ENCODE measurements around the gene APOL1. TPM values are rescaled to one million over a fixed set of nuclear protein-coding genes. Genes with fewer than 3 reads are reported as not detected.

Gene APOL1
- total and polyA plus RNA-seq, 9 donors: 2.3 to 6.7 (median 4.0) TPM

GRCh38 chr22:36233796-36234195 is 19.1 kb upstream of the APOL1 start:
- Histone ChIP-seq H3K36me3 (ENCODE audit: control insufficient read depth, insufficient read depth, low read length) (peaks cover 57% of the 10 kb centered on the region), H3K27ac (ENCODE audit: low read length) (no peak overlapping the region), H3K4me3 (ENCODE audit: low read length) (no peak overlapping the region), H3K27me3 (ENCODE audit: control insufficient read depth, insufficient read depth, low read length) (no peaks in the 10 kb centered on the region), H3K9me3 (replicated peaks; ENCODE audit: control insufficient read depth, low read depth, low read length) (no peaks in the 10 kb centered on the region), H3K4me1 (ENCODE audit: control insufficient read depth, insufficient read depth, low read length) (peaks cover 29% of the 10 kb centered on the region)
- WGBS (ENCODE audit: insufficient coverage): 82% methylated on average over 2 of the region's 7 CpGs
- DNase-seq: no peak

GRCh38 chr22:36234213-36234612 is 18.7 kb upstream of the APOL1 start:
- WGBS (ENCODE audit: insufficient coverage): no CpG with 5 or more reads among the region's 2 CpGs

GRCh38 chr22:36234919-36235318 is 18.0 kb upstream of the APOL1 start:
- peaks cover 37% of the 10 kb centered on the region for H3K4me1 ChIP-seq (ENCODE audit: control insufficient read depth, insufficient read depth, low read length)
- no peaks in the 10 kb centered on the region for H3K9me3 ChIP-seq (replicated peaks; ENCODE audit: control insufficient read depth, low read depth, low read length)
- H3K27ac ChIP-seq (ENCODE audit: low read length): no peak overlapping the region
- WGBS (ENCODE audit: insufficient coverage): 82% methylated on average over 1 of the region's 2 CpGs
- no peak overlapping the region for H3K4me3 ChIP-seq (ENCODE audit: low read length)
- H3K27me3 ChIP-seq (ENCODE audit: control insufficient read depth, insufficient read depth, low read length): no peaks in the 10 kb centered on the region
- no peak for DNase-seq
- peaks cover 53% of the 10 kb centered on the region for H3K36me3 ChIP-seq (ENCODE audit: control insufficient read depth, insufficient read depth, low read length)

More at GRCh38 chr22:36234213-36234612, 18.7 kb upstream of the APOL1 start:
- H3K27ac ChIP-seq (ENCODE audit: low read length): no peak overlapping the region
- no peak overlapping the region for H3K4me3 ChIP-seq (ENCODE audit: low read length)
- no peaks in the 10 kb centered on the region for H3K9me3 ChIP-seq (replicated peaks; ENCODE audit: control insufficient read depth, low read depth, low read length)
- peaks cover 54% of the 10 kb centered on the region for H3K36me3 ChIP-seq (ENCODE audit: control insufficient read depth, insufficient read depth, low read length)
- peaks cover 32% of the 10 kb centered on the region for H3K4me1 ChIP-seq (ENCODE audit: control insufficient read depth, insufficient read depth, low read length)
- H3K27me3 ChIP-seq (ENCODE audit: control insufficient read depth, insufficient read depth, low read length): no peaks in the 10 kb centered on the region
- DNase-seq: no peak

GRCh38 chr22:36235585-36235984 is 17.3 kb upstream of the APOL1 start:
- no peaks in the 10 kb centered on the region for H3K9me3 ChIP-seq (replicated peaks; ENCODE audit: control insufficient read depth, low read depth, low read length)
- H3K4me1 ChIP-seq (ENCODE audit: control insufficient read depth, insufficient read depth, low read length): peaks cover 38% of the 10 kb centered on the region
- DNase-seq: no peak
- no peak overlapping the region for H3K27ac ChIP-seq (ENCODE audit: low read length)
- WGBS (ENCODE audit: insufficient coverage): 44% methylated on average over 1 of the region's 3 CpGs
- no peaks in the 10 kb centered on the region for H3K27me3 ChIP-seq (ENCODE audit: control insufficient read depth, insufficient read depth, low read length)
- no peak overlapping the region for H3K4me3 ChIP-seq (ENCODE audit: low read length)
- peaks cover 46% of the 10 kb centered on the region for H3K36me3 ChIP-seq (ENCODE audit: control insufficient read depth, insufficient read depth, low read length)

- Histone ChIP-seq H3K4me1 (ENCODE audit: control insufficient read depth, insufficient read depth, low read length) (peaks cover 38% of the 10 kb centered on the region), H3K4me3 (ENCODE audit: low read length) (no peak overlapping the region), H3K27ac (ENCODE audit: low read length) (no peak overlapping the region), H3K9me3 (replicated peaks; ENCODE audit: control insufficient read depth, low read depth, low read length) (no peaks in the 10 kb centered on the region), H3K27me3 (ENCODE audit: control insufficient read depth, insufficient read depth, low read length) (no peaks in the 10 kb centered on the region), H3K36me3 (ENCODE audit: control insufficient read depth, insufficient read depth, low read length) (peaks cover 35% of the 10 kb centered on the region)
- 86% methylated on average over 6 of the region's 14 CpGs for WGBS (ENCODE audit: insufficient coverage)
- DNase-seq: no peak
Measured at GRCh38 chr22:36236388-36237319, 16.3 kb upstream of the APOL1 start.

- H3K9me3 ChIP-seq (replicated peaks; ENCODE audit: control insufficient read depth, low read depth, low read length): no peaks in the 10 kb centered on the region
- 77% methylated on average over 12 of the region's 12 CpGs for WGBS (ENCODE audit: insufficient coverage)
- H3K27ac ChIP-seq (ENCODE audit: low read length): peak overlapping the region; percentile 98
- peak overlapping the region; percentile 66 for H3K4me3 ChIP-seq (ENCODE audit: low read length)
- DNase-seq: no peak
- peaks cover 38% of the 10 kb centered on the region for H3K4me1 ChIP-seq (ENCODE audit: control insufficient read depth, insufficient read depth, low read length)
- H3K36me3 ChIP-seq (ENCODE audit: control insufficient read depth, insufficient read depth, low read length): peaks cover 25% of the 10 kb centered on the region
- H3K27me3 ChIP-seq (ENCODE audit: control insufficient read depth, insufficient read depth, low read length): no peaks in the 10 kb centered on the region
Measured at GRCh38 chr22:36237462-36238372, 15.2 kb upstream of the APOL1 start.

GRCh38 chr22:36238373-36239149 is 14.4 kb upstream of the APOL1 start:
- H3K4me1 ChIP-seq (ENCODE audit: control insufficient read depth, insufficient read depth, low read length): peaks cover 41% of the 10 kb centered on the region
- DNase-seq: peak; percentile 51
- WGBS (ENCODE audit: insufficient coverage): 35% methylated on average over 5 of the region's 5 CpGs

GRCh38 chr22:36239150-36239400 is 13.9 kb upstream of the APOL1 start:
- Histone ChIP-seq H3K36me3 (ENCODE audit: control insufficient read depth, insufficient read depth, low read length) (peaks cover 14% of the 10 kb centered on the region), H3K4me3 (ENCODE audit: low read length) (peak overlapping the region; percentile 66), H3K4me1 (ENCODE audit: control insufficient read depth, insufficient read depth, low read length) (peaks cover 46% of the 10 kb centered on the region), H3K9me3 (replicated peaks; ENCODE audit: control insufficient read depth, low read depth, low read length) (no peaks in the 10 kb centered on the region), H3K27me3 (ENCODE audit: control insufficient read depth, insufficient read depth, low read length) (no peaks in the 10 kb centered on the region), H3K27ac (ENCODE audit: low read length) (peak overlapping the region; percentile 98)
- WGBS (ENCODE audit: insufficient coverage): 10% methylated on average over 3 of the region's 4 CpGs
- no peak for DNase-seq

More at GRCh38 chr22:36238373-36239149, 14.4 kb upstream of the APOL1 start:
- Histone ChIP-seq H3K9me3 (replicated peaks; ENCODE audit: control insufficient read depth, low read depth, low read length) (no peaks in the 10 kb centered on the region), H3K27me3 (ENCODE audit: control insufficient read depth, insufficient read depth, low read length) (no peaks in the 10 kb centered on the region), H3K36me3 (ENCODE audit: control insufficient read depth, insufficient read depth, low read length) (peaks cover 17% of the 10 kb centered on the region), H3K4me3 (ENCODE audit: low read length) (peak overlapping the region; percentile 66), H3K27ac (ENCODE audit: low read length) (peak overlapping the region; percentile 98)

GRCh38 chr22:36239401-36240171 is 13.3 kb upstream of the APOL1 start, which contains the start of gene APOL2:
Gene APOL2 (minus strand): TSS chr22:36239527. CDS start chr22:36233162, 6,365 bp downstream.
- WGBS (ENCODE audit: insufficient coverage): 6% methylated on average over 11 of the region's 13 CpGs
- H3K9me3 ChIP-seq (replicated peaks; ENCODE audit: control insufficient read depth, low read depth, low read length): no peaks in the 10 kb centered on the region
- H3K27ac ChIP-seq (ENCODE audit: low read length): peak within 1 kb of the TSS; percentile 98
- H3K4me1 ChIP-seq (ENCODE audit: control insufficient read depth, insufficient read depth, low read length): peaks cover 51% of the 10 kb centered on the region
- no peaks in the 10 kb centered on the region for H3K27me3 ChIP-seq (ENCODE audit: control insufficient read depth, insufficient read depth, low read length)
- H3K36me3 ChIP-seq (ENCODE audit: control insufficient read depth, insufficient read depth, low read length): peaks cover 14% of the 10 kb centered on the region
- H3K4me3 ChIP-seq (ENCODE audit: low read length): peak within 1 kb of the TSS; percentile 66
- peak; percentile 98 for DNase-seq
